Neural progenitor cell (in vitro differentiated cells): Measurements from ENCODE around the gene SPP2.

Experiments
- CTCF ChIP-seq: fragments of 200-600 bp; sonication (generic); IDR thresholded peaks from 2 replicates; pipeline ENCODE4 v1.5.1; 2017; ENCODE audit warnings: antibody characterized with exemption, mild to moderate bottlenecking
- EZH2 ChIP-seq: fragments of 200-600 bp; sonication (generic); IDR thresholded peaks from 2 replicates; pipeline ENCODE4 v1.6.1; 2017; ENCODE audit warnings: antibody characterized with exemption, mild to moderate bottlenecking, moderate library complexity
- EZH2phosphoT487 ChIP-seq: fragments of 200-600 bp; sonication (generic); IDR thresholded peaks from 2 replicates; pipeline ENCODE4 v1.6.1; 2017; ENCODE audit warnings: antibody characterized with exemption

- TF ChIP-seq CTCF (no peak), EZH2 (no peak), EZH2phosphoT487 (no peak)
Observed at GRCh38 chr2:234078129-234078528, 27.6 kb downstream of the SPP2 start.
